K562 (cell line): ENCODE data around the gene GPD2. TPM values are rescaled to one million over a fixed set of nuclear protein-coding genes. Genes with fewer than 3 reads are reported as not detected.

Source experiments
- ATAC-seq: fragments of 200-7000 bp; cut with Tn5 transposase; 3 replicates; pipeline ENCODE4 v1.9.1; 2020; ENCODE audit warnings: moderate library complexity
- BruUV-seq: library from RNA; stranded (reverse); fragments of 400-500 nt; replicated peaks from 2 replicates; lab custom pipeline; 2021; lab: Mats Ljungman, UMichigan
- CTCF ChIA-PET: fragments of 300-600 bp; formaldehyde crosslinking; extraction: SDS; loops from one replicate; lab custom pipeline; 2021; ENCODE audit warnings: low intra/inter-chr PET ratio; lab: Yijun Ruan, JAX
- POLR2A ChIA-PET: fragments of 300-600, 350-650 bp; sonication (Branson Sonifier 250); formaldehyde crosslinking; extraction: SDS; loops from one replicate; lab custom pipeline; 2021; ENCODE audit warnings: antibody characterized with exemption, inconsistent platforms; lab: Yijun Ruan, JAX
- DNase-seq, 4 experiments: peaks; one replicate each; pipeline versions ENCODE4 v3.0.0 to v3.0.0-alpha.2; 2011 to 2018; ENCODE audit warnings: low spot score in 3 of 4, mixed read lengths in 3 of 4; ENCODE audit errors: extremely low read depth in 1 of 4
- FAIRE-seq: peaks from 2 replicates; lab custom pipeline; 2011; peaks lifted over from hg19 to GRCh38; lab: Jason Lieb, UNC
- H2AFZ ChIP-seq: 2 replicates; pipeline ENCODE4 v1.6.0; 2011; ENCODE audit warnings: low read depth, low read length, control low read depth, inconsistent platforms
- H3K27ac ChIP-seq: fragments of 200-600 bp; 3 replicates; pipeline ENCODE4 v1.8.0; 2011; ENCODE audit warnings: low read depth, mild to moderate bottlenecking, control low read depth, inconsistent platforms, low read length, moderate library complexity, mixed read lengths; ENCODE audit errors: extremely low read depth
- H3K27me3 ChIP-seq, 2 experiments: fragments of 300-600 bp in 1 of 2; 2 replicates in 1 of 2; 3 replicates in 1 of 2; pipeline versions ENCODE4 v1.6.0 to v1.8.0; 2011; ENCODE audit warnings: inconsistent platforms in 2 of 2, low read length in 2 of 2, mild to moderate bottlenecking in 1 of 2, mixed read lengths in 1 of 2, moderate library complexity in 1 of 2; ENCODE audit not compliant: control insufficient read depth in 2 of 2, insufficient read depth in 2 of 2
- H3K36me3 ChIP-seq: fragments of 300-600 bp; 3 replicates; pipeline ENCODE4 v1.8.0; 2011; ENCODE audit warnings: mild to moderate bottlenecking, low read length, inconsistent platforms; ENCODE audit not compliant: control insufficient read depth, insufficient read depth
- H3K4me1 ChIP-seq, 2 experiments: fragments of 200-600 bp in 1 of 2; replicated peaks in 1 of 2; 2 replicates in 1 of 2; 3 replicates in 1 of 2; pipeline versions ENCODE4 v1.5.1 to v1.8.0; 2011; ENCODE audit warnings: inconsistent platforms in 2 of 2, low read length in 2 of 2, mild to moderate bottlenecking in 1 of 2, mixed read lengths in 1 of 2, moderate library complexity in 1 of 2; ENCODE audit not compliant: control insufficient read depth in 2 of 2, insufficient read depth in 2 of 2
- H3K4me2 ChIP-seq: 2 replicates; pipeline ENCODE4 v1.6.1; 2011; ENCODE audit warnings: low read length, control low read depth, inconsistent platforms, mixed read lengths; ENCODE audit not compliant: insufficient read depth
- H3K4me3 ChIP-seq: fragments of 200-600 bp; sonication (generic), shearing (Covaris generic); 2 replicates; pipeline ENCODE4 v1.5.1; 2016; ENCODE audit warnings: control low read depth, inconsistent platforms
- H3K79me2 ChIP-seq: fragments of 200-600 bp; 3 replicates; pipeline ENCODE4 v1.8.0; 2011; ENCODE audit warnings: low read length, inconsistent platforms; ENCODE audit not compliant: control insufficient read depth, insufficient read depth
- H3K9ac ChIP-seq, 2 experiments: 2 replicates each; pipeline versions ENCODE4 v1.6.0 to v1.6.1; 2011; ENCODE audit warnings: low read depth in 2 of 2, low read length in 2 of 2, control low read depth in 1 of 2, inconsistent platforms in 1 of 2, mild to moderate bottlenecking in 1 of 2, mixed read lengths in 1 of 2; ENCODE audit not compliant: insufficient read depth in 1 of 2
- H3K9me1 ChIP-seq: one replicate; pipeline ENCODE4 v1.6.0; 2011; ENCODE audit warnings: inconsistent platforms, mild to moderate bottlenecking, low read length, moderate library complexity; ENCODE audit not compliant: control insufficient read depth, insufficient read depth
- H3K9me3 ChIP-seq: replicated peaks from 2 replicates; pipeline ENCODE4 v1.5.1; 2011; ENCODE audit warnings: low read depth, low read length, inconsistent platforms; ENCODE audit not compliant: control insufficient read depth, insufficient read depth
- H4K20me1 ChIP-seq: replicated peaks from 2 replicates; pipeline ENCODE4 v1.6.1; 2011; ENCODE audit warnings: low read length, inconsistent platforms, mixed read lengths; ENCODE audit not compliant: control insufficient read depth, insufficient read depth
- C11orf30 ChIP-seq: fragments of 450-650 bp; IDR thresholded peaks from 2 replicates; pipeline ENCODE4 v1.6.1; 2016; ENCODE audit warnings: low read depth, mild to moderate bottlenecking
- CBFA2T3 ChIP-seq: fragments of 450-650 bp; IDR thresholded peaks from 2 replicates; pipeline ENCODE4 v1.6.1; 2017
- CBFB ChIP-seq: sonication (generic); formaldehyde crosslinking; IDR thresholded peaks from 2 replicates; pipeline ENCODE4 v1.4.0; 2020; ENCODE audit warnings: mild to moderate bottlenecking, missing genetic modification reagents
- EP400 ChIP-seq: fragments of 450-650 bp; IDR thresholded peaks from 2 replicates; pipeline ENCODE4 v1.6.1; 2017; ENCODE audit warnings: antibody characterized with exemption, mild to moderate bottlenecking, moderate library complexity
- HIVEP1 ChIP-seq: fragments of 250-450 bp; sonication (Bioruptor Pico); IDR thresholded peaks from 2 replicates; pipeline ENCODE4 v1.4.0; 2020; ENCODE audit warnings: mild to moderate bottlenecking
- HMBOX1 ChIP-seq: sonication (generic); IDR thresholded peaks from 2 replicates; pipeline ENCODE4 v1.6.1; 2016
- IFI16 ChIP-seq: fragments of 250-450 bp; sonication (Bioruptor Pico); IDR thresholded peaks from 2 replicates; pipeline ENCODE4 v2.1.2; 2022; ENCODE audit warnings: mild to moderate bottlenecking, inconsistent platforms
- MAFG ChIP-seq: fragments of 450-650 bp; conservative IDR thresholded peaks from 2 replicates; pipeline ENCODE4 v1.6.1; 2016; ENCODE audit warnings: missing genetic modification characterization, missing compliant biosample characterization
- RFX1 ChIP-seq: fragments of 450-650 bp; IDR thresholded peaks from 2 replicates; pipeline ENCODE4 v1.6.1; 2016; ENCODE audit warnings: mild to moderate bottlenecking, moderate library complexity
- RFX5 ChIP-seq: IDR thresholded peaks from 2 replicates; pipeline ENCODE4 v1.6.1; 2011; ENCODE audit warnings: low read depth, mild to moderate bottlenecking, improper control_type of control experiment, low read length
- RNF219 ChIP-seq: fragments of 250-450 bp; sonication (Bioruptor Pico); IDR thresholded peaks from 2 replicates; pipeline ENCODE4 v1.5.0; 2022; ENCODE audit warnings: mild to moderate bottlenecking
- SMARCA5 ChIP-seq: fragments of 450-650 bp; IDR thresholded peaks from 2 replicates; pipeline ENCODE4 v1.6.1; 2016
- SPI1 ChIP-seq: IDR thresholded peaks from 2 replicates; pipeline ENCODE4 v1.6.1; 2011; ENCODE audit warnings: low read depth, low read length, control low read depth, borderline replicate concordance
- ZBTB1 ChIP-seq: sonication (generic); formaldehyde crosslinking; IDR thresholded peaks from 2 replicates; pipeline ENCODE4 v1.8.1; 2023; ENCODE audit warnings: missing genetic modification reagents, low read depth, mild to moderate bottlenecking, borderline replicate concordance
- ZBTB17 ChIP-seq: fragments of 450-650 bp; formaldehyde crosslinking; IDR thresholded peaks from 2 replicates; pipeline ENCODE4 v1.4.0; 2020; ENCODE audit warnings: mild to moderate bottlenecking
- ZBTB33 ChIP-seq: sonication (generic); formaldehyde crosslinking; IDR thresholded peaks from 2 replicates; pipeline ENCODE4 v1.8.1; 2023; ENCODE audit warnings: mild to moderate bottlenecking, missing genetic modification reagents
- ZNF174 ChIP-seq: fragments of 250-450 bp; sonication (Bioruptor Pico); IDR thresholded peaks from 2 replicates; pipeline ENCODE4 v1.4.0; 2020; ENCODE audit warnings: mild to moderate bottlenecking
- ZNF212 ChIP-seq: fragments of 450-650 bp; formaldehyde crosslinking; IDR thresholded peaks from 2 replicates; pipeline ENCODE4 v1.4.0; 2020; ENCODE audit warnings: mild to moderate bottlenecking
- ZNF316 ChIP-seq: fragments of 450-650 bp; IDR thresholded peaks from 2 replicates; pipeline ENCODE4 v1.6.1; 2016
- ZNF589 ChIP-seq: fragments of 200-800 bp; sonication (Bioruptor generic); IDR thresholded peaks from 2 replicates; pipeline ENCODE4 v1.6.1; 2016; ENCODE audit warnings: low read depth, missing genetic modification characterization, missing compliant biosample characterization
- WGBS: fragments of 100-300 bp; shearing (Covaris generic); methylation state at CpG from one replicate; pipeline ENCODE4 v1.1.6; 2016; ENCODE audit warnings: low coverage, mixed read lengths; ENCODE audit not compliant: insufficient coverage; ENCODE audit errors: missing lambda C conversion rate; 5-methylcytosine and 5-hydroxymethylcytosine counted together
- in situ Hi-C: fragments of 300-500 bp; cut with MboI; formaldehyde crosslinking; loops from 4 replicates; pipeline ENCODE4 v1.15.0; 2018; ENCODE audit warnings: inconsistent platforms, mixed read lengths
- intact Hi-C: fragments of 100-400 bp; cut with micrococcal nuclease; formaldehyde crosslinking; loops from 2 replicates; pipeline ENCODE4 v1.14.2; 2022
- polyA plus RNA-seq, 8 experiments: library from polyadenylated mRNA; depleted of rRNA in 4 of 8; stranded (reverse) in 5 of 8; unstranded in 3 of 8; fragments of >200 nt; fragmentation: Nextera tagmentation in 2 of 8; fragmentation: Illumina TruSeq in 1 of 8; extraction: Ambion mirVana in 2 of 8; extraction: Trizol in 1 of 8; gene quantifications; 2 replicates each; pipeline versions ENCODE4 v1.2.1 to v1.2.3, GENCODE V29; 2011 to 2014; ENCODE audit warnings: inconsistent platforms in 1 of 8, missing spikeins in 1 of 8
- total RNA-seq, 7 experiments: library from RNA; depleted of rRNA in 6 of 7; stranded (reverse); fragments of >200 nt in 6 of 7; fragmentation: Illumina TruSeq in 2 of 7; extraction: Trizol in 2 of 7; gene quantifications; 2 replicates each; pipeline versions ENCODE4 v1.2.1 to v1.2.3, GENCODE V29; 2011 to 2021; ENCODE audit warnings: low replicate concordance in 1 of 7

GPD2 gene
- total and polyA plus RNA-seq, 9 of the 15 experiments (the other 6 are each of a cell fraction or from before 2014, with no cell fraction given): 5.2 to 39.2 (median 19.0) TPM

- BruUV-seq: no TSS peak
- DNase-seq: peak in 2 of 4 experiments; percentile 18 to 33
- Histone ChIP-seq H3K9ac (no peak overlapping the region), H3K9me3 (no peaks in the 10 kb centered on the region), H3K4me2 (peak overlapping the region; percentile 4; the same call in 1 of the 2 replicates), H2AFZ (peak overlapping the region; percentile 76), H3K4me3 (no peak overlapping the region), H3K4me1 (no peaks in the 10 kb centered on the region), H4K20me1 (no peaks in the 10 kb centered on the region), H3K79me2 (no peaks in the 10 kb centered on the region), H3K36me3 (no peaks in the 10 kb centered on the region), H3K9me1 (no peaks in the 10 kb centered on the region), H3K27ac (peak overlapping the region; percentile 65; the same call in 2 of the 3 replicates), H3K27me3 (no peaks in the 10 kb centered on the region)
- in situ Hi-C loops: no loop called here
- ChIA-PET CTCF (no interaction called here), POLR2A (interaction anchor here (0.8 to 1.3 kb wide), 5 partner anchors 28 to 182 kb away, joined by 3 to 9 read pairs (median 3); no protein-coding TSS in a partner anchor)
- ATAC-seq: peak; percentile 92
- WGBS: 1% methylated on average over 4 of the region's 4 CpGs
- intact Hi-C loops: no loop called here
- peak; percentile 57 for FAIRE-seq
- TF ChIP-seq ZNF589 (CRISPR knock-in tag) (no peak), ZBTB33 (no peak), SMARCA5 (no peak), ZNF316 (peak; percentile 50), HIVEP1 (CRISPR knock-in tag) (no peak), ZNF174 (CRISPR knock-in tag) (no peak), CBFB (no peak), CBFA2T3 (0 out of 2 replicates have a peak, but pooled peaks have one; percentile 5), ZNF212 (CRISPR knock-in tag) (no peak), HMBOX1 (no peak), RFX5 (no peak), SPI1 (peak; percentile 67), MAFG (tag) (peak; percentile 64), RFX1 (peak; percentile 39; the same call in 1 of the 2 replicates), EP400 (no peak), ZBTB1 (no peak), RNF219 (CRISPR knock-in tag) (no peak), IFI16 (CRISPR knock-in tag) (no peak), ZBTB17 (no peak), C11orf30 (peak; percentile 69)
Observed at GRCh38 chr2:156522864-156523440, 86.8 kb downstream of the GPD2 start.
